Right atrium auricular region (tissue), 2 donors: ENCODE results near the gene AVL9. TPM values are rescaled to one million over a fixed set of nuclear protein-coding genes. Genes with fewer than 3 reads are reported as not detected.
"Not testable (repeated sequence)": the region's sequence is repeated elsewhere in the genome, so short reads cannot be mapped to it uniquely, and the experiment has no call there.

ENCODE experiments used
- DNase-seq: peaks from one replicate; pipeline ENCODE4 v3.0.0-alpha.2; 2019; ENCODE audit warnings: low spot score
- H3K27ac ChIP-seq, 2 donors: fragments of 200-600 bp; sonication (generic); 1 replicate in 1 of 2; 2 replicates in 1 of 2; pipeline ENCODE4 v1.5.1; 2016 to 2019
- H3K27me3 ChIP-seq, 2 donors: fragments of 200-600 bp; sonication (generic); one replicate each; pipeline versions ENCODE4 v1.5.1 to v1.6.0; 2017 to 2019
- H3K36me3 ChIP-seq: fragments of 200-600 bp; sonication (generic); one replicate; pipeline ENCODE4 v1.5.1; 2016
- H3K4me1 ChIP-seq, 2 donors: fragments of 200-600 bp; sonication (generic); one replicate each; pipeline versions ENCODE4 v1.5.1 to v1.6.0; 2017 to 2019
- H3K4me3 ChIP-seq, 2 donors: fragments of 200-600 bp; sonication (generic); 1 replicate in 1 of 2; 2 replicates in 1 of 2; pipeline ENCODE4 v1.5.1; 2017 to 2019; ENCODE audit warnings: mild to moderate bottlenecking in 1 of 2, moderate library complexity in 1 of 2
- H3K9me3 ChIP-seq, 2 donors: fragments of 200-600 bp; sonication (generic); one replicate each; pipeline ENCODE4 v1.5.1; 2019
- CTCF ChIP-seq, 2 donors: fragments of 200-600 bp; sonication (generic); IDR thresholded peaks; one replicate each; pipeline ENCODE4 v1.5.1; 2019; ENCODE audit warnings: antibody characterized with exemption in 2 of 2
- total RNA-seq, 2 donors: library from RNA; depleted of rRNA; stranded (reverse); fragments of >200 nt; gene quantifications; one replicate each; pipeline ENCODE4 v1.1.0, GENCODE V29; 2016

Gene AVL9
- total RNA-seq, 2 donors from 2014 or later = 10.1 to 14.3 TPM

GRCh38 chr7:32481921-32482320, 13.4 kb upstream of the AVL9 start:
- Histone ChIP-seq H3K4me1 (no peaks in the 10 kb centered on the region), H3K27ac (no peak overlapping the region), H3K4me3 (no peak overlapping the region), H3K36me3 (peaks cover 15% of the 10 kb centered on the region), H3K27me3 (no peaks in the 10 kb centered on the region), H3K9me3 (no peaks in the 10 kb centered on the region)
- DNase-seq = no peak
- TF ChIP-seq CTCF (IDR thresholded peaks at IDR 0.05) = no peak

GRCh38 chr7:32489788-32490126, 5.5 kb upstream of the AVL9 start:
- no peaks in the 10 kb centered on the region for H3K9me3 ChIP-seq
- H3K36me3 ChIP-seq = peaks cover 27% of the 10 kb centered on the region
- H3K27ac ChIP-seq = peak overlapping the region; percentile 84 to 90
- H3K4me1 ChIP-seq = peaks cover 0 to 16% of the 10 kb centered on the region in 2 donors
- peak overlapping the region; percentile 58 to 75 for H3K4me3 ChIP-seq
- TF ChIP-seq CTCF (IDR thresholded peaks at IDR 0.05) = no peak
- no peak for DNase-seq
- no peaks in the 10 kb centered on the region for H3K27me3 ChIP-seq

- H3K27ac ChIP-seq = peak within 1 kb of the TSS; percentile 84 to 90
- no peaks in the 10 kb centered on the region for H3K9me3 ChIP-seq
- TF ChIP-seq CTCF (IDR thresholded peaks at IDR 0.05) = no peak
- H3K27me3 ChIP-seq = no peaks in the 10 kb centered on the region
- peak within 1 kb of the TSS; percentile 58 to 75 for H3K4me3 ChIP-seq
- peak; percentile 95 for DNase-seq
- H3K4me1 ChIP-seq = peaks cover 0 to 16% of the 10 kb centered on the region in 2 donors
- peaks cover 27% of the 10 kb centered on the region for H3K36me3 ChIP-seq
These were observed 5.0 kb upstream of the AVL9 start, which contains the start of gene LSM5 for GRCh38 chr7:32490127-32490796. Gene LSM5, minus strand, starts transcription at chr7:32490380. Its CDS starts 15 bp downstream, at chr7:32490365.

GRCh38 chr7:32494946-32495297, 367 bp upstream of the AVL9 start:
- Histone ChIP-seq H3K27me3 (no peaks in the 10 kb centered on the region), H3K36me3 (no peaks in the 10 kb centered on the region), H3K27ac (peak overlapping the region; percentile 92 to 97), H3K9me3 (no peaks in the 10 kb centered on the region), H3K4me1 (peaks cover 0 to 22% of the 10 kb centered on the region in 2 donors), H3K4me3 (peak overlapping the region; percentile 81 to 95)
- no peak for TF ChIP-seq CTCF (IDR thresholded peaks at IDR 0.05)
- DNase-seq = no peak

- peak overlapping the region; percentile 92 to 97 for H3K27ac ChIP-seq
- no peak for DNase-seq
- peaks cover 0 to 31% of the 10 kb centered on the region in 2 donors for H3K4me1 ChIP-seq
- H3K27me3 ChIP-seq = no peaks in the 10 kb centered on the region
- TF ChIP-seq CTCF (IDR thresholded peaks at IDR 0.05) = no peak
- H3K36me3 ChIP-seq = no peaks in the 10 kb centered on the region
- peak overlapping the region; percentile 81 to 95 for H3K4me3 ChIP-seq
- H3K9me3 ChIP-seq = no peaks in the 10 kb centered on the region
These were observed 944 bp downstream of the AVL9 start for GRCh38 chr7:32496052-32496813.

- DNase-seq, H3K27me3 ChIP-seq, H3K4me3 ChIP-seq, H3K36me3 ChIP-seq, H3K9me3 ChIP-seq, H3K27ac ChIP-seq: not testable (repeated sequence)
- H3K4me1 ChIP-seq = peaks cover 0 to 33% of the 10 kb centered on the region in 2 donors
These were observed 4.5 kb downstream of the AVL9 start for GRCh38 chr7:32499755-32500154.

GRCh38 chr7:32500216-32500615, 4.9 kb downstream of the AVL9 start:
- H3K9me3 ChIP-seq, DNase-seq, H3K4me3 ChIP-seq, H3K36me3 ChIP-seq, H3K27ac ChIP-seq, H3K27me3 ChIP-seq: not testable (repeated sequence)
- H3K4me1 ChIP-seq = peaks cover 0 to 33% of the 10 kb centered on the region in 2 donors
